Gastroesophageal sphincter (tissue), 3 donors: Measurements from ENCODE around the gene PREX1.

ENCODE experiments used
- CTCF ChIP-seq, 4 experiments: fragments of 200-600 bp in 2 of 4; fragments of 450-650 bp in 2 of 4; sonication (generic) in 1 of 4; IDR thresholded peaks; one replicate each; pipeline ENCODE4 v1.5.1; 2017 to 2019; ENCODE audit warnings: antibody characterized with exemption in 4 of 4, mild to moderate bottlenecking in 2 of 4, moderate library complexity in 2 of 4
- EP300 ChIP-seq: sonication (generic); formaldehyde crosslinking; IDR thresholded peaks from one replicate; pipeline ENCODE4 v1.6.1; 2017; ENCODE audit warnings: antibody characterized with exemption, mild to moderate bottlenecking
- POLR2A ChIP-seq, 2 donors: fragments of 450-650 bp; IDR thresholded peaks; one replicate each; pipeline ENCODE4 v1.6.1; 2017; ENCODE audit warnings: antibody characterized with exemption in 2 of 2, mild to moderate bottlenecking in 2 of 2, moderate library complexity in 1 of 2
- POLR2AphosphoS5 ChIP-seq: sonication (generic); formaldehyde crosslinking; IDR thresholded peaks from one replicate; pipeline ENCODE4 v1.6.1; 2017; ENCODE audit warnings: antibody characterized with exemption

DNA sequence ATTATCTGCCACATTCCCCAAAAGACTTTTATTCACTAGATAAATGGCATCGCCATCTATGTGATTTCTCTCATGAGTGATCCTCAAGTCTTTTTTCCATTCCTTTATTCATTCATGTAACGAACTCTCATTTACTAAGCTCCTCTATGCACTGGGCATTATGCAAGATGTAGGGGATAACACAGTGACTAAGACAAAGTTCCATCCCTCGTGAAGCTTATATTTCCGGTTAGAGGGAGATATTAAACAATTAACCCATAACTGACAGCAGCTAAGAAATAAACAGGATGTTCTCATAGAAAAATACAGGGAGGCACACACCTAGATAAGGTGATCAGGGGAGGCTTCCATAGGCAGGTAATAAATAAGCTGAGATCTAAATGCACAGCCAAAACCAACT, 17.2 kb upstream of the PREX1 start:
- TF ChIP-seq CTCF (IDR thresholded peaks at IDR 0.05) (no peak), POLR2A (IDR thresholded peaks at IDR 0.05) (no peak), EP300 (no peak), POLR2AphosphoS5 (no peak)
